HepG2 (cell line): ENCODE results near the gene TBC1D4. TPM values are rescaled to one million over a fixed set of nuclear protein-coding genes. Genes with fewer than 3 reads are reported as not detected.

Experiments used
- AHDC1 ChIP-seq: sonication (generic); formaldehyde crosslinking; IDR thresholded peaks from 2 replicates; pipeline ENCODE4 v1.5.1; 2020; ENCODE audit warnings: mild to moderate bottlenecking, missing genetic modification reagents, borderline replicate concordance
- DR1 ChIP-seq: sonication (generic); formaldehyde crosslinking; IDR thresholded peaks from 2 replicates; pipeline ENCODE4 v1.8.0; 2021; ENCODE audit warnings: mild to moderate bottlenecking, missing genetic modification reagents, inconsistent platforms
- HOXA3 ChIP-seq: sonication (generic); formaldehyde crosslinking; IDR thresholded peaks from 2 replicates; pipeline ENCODE4 v1.5.0; 2020; ENCODE audit warnings: missing genetic modification reagents
- KLF6 ChIP-seq: IDR thresholded peaks from 2 replicates; pipeline ENCODE4 v1.8.0; 2016; ENCODE audit warnings: missing biosample characterization, missing genetic modification reagents
- MAZ ChIP-seq, 2 experiments: sonication (generic) in 1 of 2; formaldehyde crosslinking in 1 of 2; IDR thresholded peaks; 2 replicates each; pipeline versions ENCODE4 v1.5.0 to v1.6.1; 2012 to 2020; ENCODE audit warnings: low read depth in 2 of 2, mild to moderate bottlenecking in 2 of 2, borderline replicate concordance in 1 of 2, improper control_type of control experiment in 1 of 2, low read length in 1 of 2, missing genetic modification reagents in 1 of 2, moderate library complexity in 1 of 2
- MYC ChIP-seq: sonication (generic); formaldehyde crosslinking; IDR thresholded peaks from 2 replicates; pipeline ENCODE4 v1.9.0; 2021; ENCODE audit warnings: missing genetic modification reagents, borderline replicate concordance
- PAWR ChIP-seq: sonication (generic); formaldehyde crosslinking; IDR thresholded peaks from 2 replicates; pipeline ENCODE4 v1.4.0; 2020; ENCODE audit warnings: missing genetic modification reagents, mild to moderate bottlenecking, borderline replicate concordance
- SIN3A ChIP-seq: IDR thresholded peaks from 2 replicates; pipeline ENCODE4 v1.6.1; 2011; ENCODE audit warnings: low read depth, mild to moderate bottlenecking, control low read depth, low read length, borderline replicate concordance
- ZFP90 ChIP-seq: sonication (generic); formaldehyde crosslinking; IDR thresholded peaks from 2 replicates; pipeline ENCODE4 v1.8.0; 2022; ENCODE audit warnings: missing genetic modification reagents, mild to moderate bottlenecking, inconsistent platforms, borderline replicate concordance
- ZNF557 ChIP-seq: sonication (generic); formaldehyde crosslinking; IDR thresholded peaks from 2 replicates; pipeline ENCODE4 v1.4.0; 2020; ENCODE audit warnings: missing genetic modification reagents
- ZNF607 ChIP-seq: sonication (generic); formaldehyde crosslinking; IDR thresholded peaks from 2 replicates; pipeline ENCODE4 v1.5.1; 2020; ENCODE audit warnings: missing genetic modification reagents, mild to moderate bottlenecking, borderline replicate concordance
- ZNF713 ChIP-seq: sonication (generic); formaldehyde crosslinking; IDR thresholded peaks from 2 replicates; pipeline ENCODE4 v1.4.0; 2020; ENCODE audit warnings: mild to moderate bottlenecking, missing genetic modification reagents
- ZNF777 ChIP-seq: sonication (generic); formaldehyde crosslinking; IDR thresholded peaks from 2 replicates; pipeline ENCODE4 v1.4.0; 2020; ENCODE audit warnings: missing genetic modification reagents
- polyA plus RNA-seq, 8 experiments: library from polyadenylated mRNA; depleted of rRNA in 3 of 8; stranded (reverse) in 7 of 8; unstranded in 1 of 8; fragments of >200 nt; fragmentation: Illumina TruSeq in 4 of 8; extraction: Trizol in 4 of 8; gene quantifications; 2 replicates each; pipeline versions ENCODE4 v1.2.1 to v1.2.3, GENCODE V29; 2011 to 2016; ENCODE audit warnings: low read depth in 4 of 8, missing spikeins in 1 of 8, mixed read lengths in 1 of 8; ENCODE audit not compliant: insufficient read depth in 1 of 8
- total RNA-seq, 5 experiments: library from RNA; depleted of rRNA; stranded (reverse); fragments of >200 nt; fragmentation: Illumina TruSeq; extraction: Trizol; gene quantifications; 2 replicates each; pipeline ENCODE4 v1.2.3, GENCODE V29; 2016; ENCODE audit warnings: low read depth in 1 of 5
- TF ChIP-seq, protein P1 (sequence below): sonication (generic); formaldehyde crosslinking; IDR thresholded peaks from 2 replicates; pipeline ENCODE4 v1.9.0; 2021; ENCODE audit warnings: mild to moderate bottlenecking, missing genetic modification reagents
- TF ChIP-seq, protein P2 (sequence below): sonication (generic); formaldehyde crosslinking; IDR thresholded peaks from 2 replicates; pipeline ENCODE4 v1.5.0; 2020; ENCODE audit warnings: mild to moderate bottlenecking, low read depth, missing genetic modification reagents, borderline replicate concordance

The TBC1D4 gene
- total and polyA plus RNA-seq, 2 of the 13 experiments (the other 11 are each of a cell fraction or from before 2014, with no cell fraction given) = 35.9 to 64.4 TPM

- TF ChIP-seq MAZ (IDR thresholded peaks at IDR 0.05; ENCODE audit: borderline replicate concordance, low read depth, low read length) = no peak
- TF ChIP-seq MAZ (CRISPR knock-in tag; IDR thresholded peaks at IDR 0.05; ENCODE audit: low read depth) = no peak
- TF ChIP-seq PAWR (CRISPR knock-in tag) = no peak
- no peak for TF ChIP-seq ZNF777 (CRISPR knock-in tag)
- peak; percentile 78; the same call in 1 of the 2 replicates for TF ChIP-seq ZFP90 (CRISPR knock-in tag)
- TF ChIP-seq ZNF607 (CRISPR knock-in tag) = no peak
- TF ChIP-seq, protein P1, sequence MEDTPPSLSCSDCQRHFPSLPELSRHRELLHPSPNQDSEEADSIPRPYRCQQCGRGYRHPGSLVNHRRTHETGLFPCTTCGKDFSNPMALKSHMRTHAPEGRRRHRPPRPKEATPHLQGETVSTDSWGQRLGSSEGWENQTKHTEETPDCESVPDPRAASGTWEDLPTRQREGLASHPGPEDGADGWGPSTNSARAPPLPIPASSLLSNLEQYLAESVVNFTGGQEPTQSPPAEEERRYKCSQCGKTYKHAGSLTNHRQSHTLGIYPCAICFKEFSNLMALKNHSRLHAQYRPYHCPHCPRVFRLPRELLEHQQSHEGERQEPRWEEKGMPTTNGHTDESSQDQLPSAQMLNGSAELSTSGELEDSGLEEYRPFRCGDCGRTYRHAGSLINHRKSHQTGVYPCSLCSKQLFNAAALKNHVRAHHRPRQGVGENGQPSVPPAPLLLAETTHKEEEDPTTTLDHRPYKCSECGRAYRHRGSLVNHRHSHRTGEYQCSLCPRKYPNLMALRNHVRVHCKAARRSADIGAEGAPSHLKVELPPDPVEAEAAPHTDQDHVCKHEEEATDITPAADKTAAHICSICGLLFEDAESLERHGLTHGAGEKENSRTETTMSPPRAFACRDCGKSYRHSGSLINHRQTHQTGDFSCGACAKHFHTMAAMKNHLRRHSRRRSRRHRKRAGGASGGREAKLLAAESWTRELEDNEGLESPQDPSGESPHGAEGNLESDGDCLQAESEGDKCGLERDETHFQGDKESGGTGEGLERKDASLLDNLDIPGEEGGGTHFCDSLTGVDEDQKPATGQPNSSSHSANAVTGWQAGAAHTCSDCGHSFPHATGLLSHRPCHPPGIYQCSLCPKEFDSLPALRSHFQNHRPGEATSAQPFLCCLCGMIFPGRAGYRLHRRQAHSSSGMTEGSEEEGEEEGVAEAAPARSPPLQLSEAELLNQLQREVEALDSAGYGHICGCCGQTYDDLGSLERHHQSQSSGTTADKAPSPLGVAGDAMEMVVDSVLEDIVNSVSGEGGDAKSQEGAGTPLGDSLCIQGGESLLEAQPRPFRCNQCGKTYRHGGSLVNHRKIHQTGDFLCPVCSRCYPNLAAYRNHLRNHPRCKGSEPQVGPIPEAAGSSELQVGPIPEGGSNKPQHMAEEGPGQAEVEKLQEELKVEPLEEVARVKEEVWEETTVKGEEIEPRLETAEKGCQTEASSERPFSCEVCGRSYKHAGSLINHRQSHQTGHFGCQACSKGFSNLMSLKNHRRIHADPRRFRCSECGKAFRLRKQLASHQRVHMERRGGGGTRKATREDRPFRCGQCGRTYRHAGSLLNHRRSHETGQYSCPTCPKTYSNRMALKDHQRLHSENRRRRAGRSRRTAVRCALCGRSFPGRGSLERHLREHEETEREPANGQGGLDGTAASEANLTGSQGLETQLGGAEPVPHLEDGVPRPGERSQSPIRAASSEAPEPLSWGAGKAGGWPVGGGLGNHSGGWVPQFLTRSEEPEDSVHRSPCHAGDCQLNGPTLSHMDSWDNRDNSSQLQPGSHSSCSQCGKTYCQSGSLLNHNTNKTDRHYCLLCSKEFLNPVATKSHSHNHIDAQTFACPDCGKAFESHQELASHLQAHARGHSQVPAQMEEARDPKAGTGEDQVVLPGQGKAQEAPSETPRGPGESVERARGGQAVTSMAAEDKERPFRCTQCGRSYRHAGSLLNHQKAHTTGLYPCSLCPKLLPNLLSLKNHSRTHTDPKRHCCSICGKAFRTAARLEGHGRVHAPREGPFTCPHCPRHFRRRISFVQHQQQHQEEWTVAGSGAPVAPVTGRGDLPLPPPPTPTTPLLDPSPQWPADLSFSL (CRISPR knock-in tag) = peak; percentile 89; the same call in 1 of the 2 replicates
- no peak for TF ChIP-seq ZNF713 (CRISPR knock-in tag)
- TF ChIP-seq HOXA3 (CRISPR knock-in tag) = peak; percentile 83
- TF ChIP-seq MYC (CRISPR knock-in tag) = peak; percentile 88; the same call in 1 of the 2 replicates
- TF ChIP-seq AHDC1 (CRISPR knock-in tag) = peak; percentile 96
- no peak for TF ChIP-seq ZNF557 (CRISPR knock-in tag)
- TF ChIP-seq KLF6 (CRISPR knock-in tag) = no peak; the same call in 1 of the 2 replicates
- TF ChIP-seq, protein P2, sequence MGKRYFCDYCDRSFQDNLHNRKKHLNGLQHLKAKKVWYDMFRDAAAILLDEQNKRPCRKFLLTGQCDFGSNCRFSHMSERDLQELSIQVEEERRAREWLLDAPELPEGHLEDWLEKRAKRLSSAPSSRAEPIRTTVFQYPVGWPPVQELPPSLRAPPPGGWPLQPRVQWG (CRISPR knock-in tag) = no peak
- TF ChIP-seq DR1 (CRISPR knock-in tag) = no peak
- peak; percentile 68; the same call in 1 of the 2 replicates for TF ChIP-seq SIN3A
Observed at GRCh38 chr13:75458696-75459422, 23.1 kb downstream of the TBC1D4 start (continued).
